T-helper 1 cell (primary cell): Measurements from ENCODE around the gene FGF18.
"Not testable (repeated sequence)": the region's sequence is repeated elsewhere in the genome, so short reads cannot be mapped to it uniquely, and the experiment has no call there.

Experiments used
- DNase-seq, 5 donors: peaks; one replicate each; pipeline ENCODE4 v3.0.0-alpha.2; 2012 to 2020

Gene FGF18

GRCh38 chr5:171400169-171400568, 19.3 kb upstream of the FGF18 start:
- no peak for DNase-seq

DNA sequence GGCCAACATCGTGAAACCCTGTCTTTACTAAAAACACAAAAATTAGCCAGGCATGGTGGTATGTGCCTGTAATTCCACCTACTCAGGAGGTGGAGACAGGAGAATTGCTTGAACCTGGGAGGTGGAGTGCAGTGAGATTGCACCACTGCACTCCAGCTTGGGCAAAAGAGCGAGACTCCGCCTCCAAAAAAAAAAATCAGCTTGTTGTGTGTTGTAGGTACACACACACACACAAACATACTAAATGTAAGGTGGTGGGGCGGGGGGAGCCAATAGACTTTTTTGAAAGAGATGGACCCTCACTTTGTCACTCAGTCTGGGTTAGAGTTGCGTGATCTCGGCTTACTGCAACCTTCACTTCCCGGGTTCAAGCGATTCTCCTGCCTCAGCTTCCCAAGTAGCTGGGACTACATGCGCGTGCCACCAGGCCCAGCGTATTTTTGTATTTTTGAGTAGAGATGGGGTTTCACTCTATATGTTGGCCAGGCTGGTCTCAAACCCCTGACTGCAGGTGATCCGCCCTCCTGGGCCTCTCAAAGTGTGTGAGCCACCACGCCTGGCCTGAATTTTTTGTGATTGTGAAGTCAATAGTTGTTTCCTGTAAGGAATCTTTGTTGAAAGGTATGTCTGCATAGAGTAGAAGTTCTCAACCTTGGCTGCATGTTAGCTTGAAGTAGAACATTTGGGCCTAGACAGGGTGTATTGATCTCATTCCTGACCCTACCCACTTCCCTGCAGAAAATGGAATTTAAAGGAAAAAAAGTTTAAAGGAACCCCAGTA, 18.1 kb upstream of the FGF18 start:
- DNase-seq = no peak

DNA sequence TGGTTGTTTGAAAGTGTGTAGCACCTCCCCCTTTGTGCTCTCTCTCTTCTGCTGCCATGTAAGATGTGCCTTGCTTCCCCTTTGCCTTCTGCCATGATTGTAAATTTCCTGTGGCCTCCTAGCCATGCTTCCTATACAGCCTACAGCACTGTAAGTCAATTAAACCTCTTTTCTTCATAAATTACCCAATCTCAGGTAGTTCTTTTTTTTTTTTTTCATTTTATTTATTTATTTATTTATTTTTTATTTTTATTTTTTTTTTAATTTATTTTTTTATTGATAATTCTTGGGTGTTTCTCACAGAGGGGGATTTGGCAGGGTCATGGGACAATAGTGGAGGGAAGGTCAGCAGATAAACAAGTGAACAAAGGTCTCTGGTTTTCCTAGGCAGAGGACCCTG, 16.7 kb upstream of the FGF18 start:
- DNase-seq = not testable (repeated sequence)

DNA sequence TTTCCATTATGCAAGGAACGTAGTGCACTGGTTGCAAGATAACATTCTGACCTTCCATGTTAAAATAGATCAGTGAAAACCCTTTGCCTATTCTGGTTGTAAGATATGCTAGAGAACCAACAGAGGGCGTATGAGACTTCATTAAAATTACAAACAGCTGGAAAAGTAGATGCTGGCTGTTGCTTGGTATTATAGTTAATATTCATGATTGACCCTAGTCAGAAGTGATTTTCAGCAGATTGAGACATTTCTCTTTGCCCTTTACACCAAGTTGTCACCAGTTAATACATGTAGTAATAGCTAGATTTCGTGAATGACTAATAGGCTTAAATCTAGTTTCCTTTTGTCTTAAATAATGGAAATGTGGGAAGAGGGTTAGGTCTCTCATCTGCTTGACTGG, 13.8 kb upstream of the FGF18 start:
- DNase-seq = no peak

DNA sequence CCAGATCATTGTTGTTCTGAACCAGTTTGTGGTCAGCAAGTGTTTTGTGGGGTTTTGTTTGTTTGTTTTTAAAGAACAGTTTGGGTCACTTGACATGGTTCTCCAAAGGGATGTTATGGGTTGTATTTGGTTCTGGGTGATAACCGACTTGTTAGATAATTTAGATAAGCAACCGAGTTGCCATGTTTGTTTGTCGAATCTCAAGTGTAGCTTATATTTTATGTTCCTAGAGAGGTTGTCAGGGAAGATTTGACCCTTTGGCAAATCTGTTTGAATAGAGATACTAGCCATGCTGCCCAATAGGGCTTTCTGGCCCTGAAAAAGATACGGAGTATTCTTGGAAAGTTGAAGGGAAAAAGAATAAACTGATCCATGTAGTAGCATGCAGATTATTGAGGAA, 12.2 kb upstream of the FGF18 start:
- no peak for DNase-seq

GRCh38 chr5:171409164-171410136, 10.0 kb upstream of the FGF18 start:
- DNase-seq = peak in 1 of 5 donors; percentile 23

DNA sequence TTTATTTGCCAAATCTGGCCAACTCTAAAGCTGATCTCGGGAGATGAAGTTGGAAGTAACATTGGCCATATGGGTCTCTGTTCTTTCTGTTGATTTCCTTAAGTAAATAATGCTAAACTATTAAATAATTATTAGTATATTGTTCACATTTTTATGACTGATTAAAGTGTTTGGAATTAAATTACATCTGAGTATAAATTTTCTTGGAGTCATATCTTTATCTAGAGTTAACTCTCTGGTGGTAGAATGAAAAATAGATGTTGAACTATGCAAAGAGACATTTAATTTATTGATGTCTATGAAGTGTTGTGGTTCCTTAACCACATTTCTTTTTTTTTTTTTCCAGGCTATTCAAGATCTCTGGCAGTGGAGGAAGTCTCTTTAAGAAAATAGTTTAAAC, 9.3 kb upstream of the FGF18 start:
- DNase-seq = no peak

DNA sequence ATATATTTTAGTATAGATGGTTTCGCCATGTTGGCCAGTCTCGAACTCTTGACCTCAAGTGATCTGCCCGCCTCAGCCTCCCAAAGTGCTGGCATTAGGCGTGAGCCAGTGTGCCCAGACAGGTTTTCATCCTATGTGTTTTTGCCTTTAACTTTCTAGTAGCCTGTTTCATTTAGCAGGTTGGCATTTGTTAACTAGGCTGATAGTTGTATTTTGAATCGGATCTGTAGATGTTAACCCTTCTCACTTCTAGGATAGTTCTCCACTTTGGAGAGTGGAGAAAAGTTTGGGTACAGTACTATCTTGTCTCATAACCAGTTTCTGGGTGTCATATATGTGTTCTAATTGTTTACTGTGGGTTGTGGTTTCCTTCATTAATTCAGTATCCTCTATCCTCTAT, 7.3 kb upstream of the FGF18 start:
- no peak for DNase-seq

- no peak for DNase-seq
Measured at GRCh38 chr5:171413153-171413910, 6.1 kb upstream of the FGF18 start.

- not testable (repeated sequence) for DNase-seq
Measured at GRCh38 chr5:171413993-171414392, 5.5 kb upstream of the FGF18 start.

GRCh38 chr5:171415115-171415730, 4.2 kb upstream of the FGF18 start:
- no peak for DNase-seq

- no peak for DNase-seq
Measured at GRCh38 chr5:171416160-171417049, 3.0 kb upstream of the FGF18 start.

GRCh38 chr5:171418316-171418981, 998 bp upstream of the FGF18 start:
- DNase-seq = peak in 3 of 5 donors; percentile 25 to 49 (median 35)

DNA sequence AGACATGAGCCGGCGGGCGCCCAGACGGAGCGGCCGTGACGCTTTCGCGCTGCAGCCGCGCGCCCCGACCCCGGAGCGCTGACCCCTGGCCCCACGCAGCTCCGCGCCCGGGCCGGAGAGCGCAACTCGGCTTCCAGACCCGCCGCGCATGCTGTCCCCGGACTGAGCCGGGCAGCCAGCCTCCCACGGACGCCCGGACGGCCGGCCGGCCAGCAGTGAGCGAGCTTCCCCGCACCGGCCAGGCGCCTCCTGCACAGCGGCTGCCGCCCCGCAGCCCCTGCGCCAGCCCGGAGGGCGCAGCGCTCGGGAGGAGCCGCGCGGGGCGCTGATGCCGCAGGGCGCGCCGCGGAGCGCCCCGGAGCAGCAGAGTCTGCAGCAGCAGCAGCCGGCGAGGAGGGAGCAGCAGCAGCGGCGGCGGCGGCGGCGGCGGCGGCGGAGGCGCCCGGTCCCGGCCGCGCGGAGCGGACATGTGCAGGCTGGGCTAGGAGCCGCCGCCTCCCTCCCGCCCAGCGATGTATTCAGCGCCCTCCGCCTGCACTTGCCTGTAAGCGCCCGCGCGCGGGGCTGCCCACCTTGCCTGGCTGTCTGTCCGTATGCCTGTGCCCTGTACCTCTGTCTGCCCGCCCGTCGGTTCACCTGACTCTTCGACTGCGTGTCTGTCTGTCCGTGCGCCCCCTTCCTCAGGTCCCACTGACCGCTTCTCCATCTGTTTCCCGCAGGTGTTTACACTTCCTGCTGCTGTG, 412 bp downstream of the FGF18 start:
- DNase-seq = peak in 2 of 5 donors; percentile 16 to 17

GRCh38 chr5:171420431-171421241, 1.2 kb downstream of the FGF18 start:
- DNase-seq = no peak

DNA sequence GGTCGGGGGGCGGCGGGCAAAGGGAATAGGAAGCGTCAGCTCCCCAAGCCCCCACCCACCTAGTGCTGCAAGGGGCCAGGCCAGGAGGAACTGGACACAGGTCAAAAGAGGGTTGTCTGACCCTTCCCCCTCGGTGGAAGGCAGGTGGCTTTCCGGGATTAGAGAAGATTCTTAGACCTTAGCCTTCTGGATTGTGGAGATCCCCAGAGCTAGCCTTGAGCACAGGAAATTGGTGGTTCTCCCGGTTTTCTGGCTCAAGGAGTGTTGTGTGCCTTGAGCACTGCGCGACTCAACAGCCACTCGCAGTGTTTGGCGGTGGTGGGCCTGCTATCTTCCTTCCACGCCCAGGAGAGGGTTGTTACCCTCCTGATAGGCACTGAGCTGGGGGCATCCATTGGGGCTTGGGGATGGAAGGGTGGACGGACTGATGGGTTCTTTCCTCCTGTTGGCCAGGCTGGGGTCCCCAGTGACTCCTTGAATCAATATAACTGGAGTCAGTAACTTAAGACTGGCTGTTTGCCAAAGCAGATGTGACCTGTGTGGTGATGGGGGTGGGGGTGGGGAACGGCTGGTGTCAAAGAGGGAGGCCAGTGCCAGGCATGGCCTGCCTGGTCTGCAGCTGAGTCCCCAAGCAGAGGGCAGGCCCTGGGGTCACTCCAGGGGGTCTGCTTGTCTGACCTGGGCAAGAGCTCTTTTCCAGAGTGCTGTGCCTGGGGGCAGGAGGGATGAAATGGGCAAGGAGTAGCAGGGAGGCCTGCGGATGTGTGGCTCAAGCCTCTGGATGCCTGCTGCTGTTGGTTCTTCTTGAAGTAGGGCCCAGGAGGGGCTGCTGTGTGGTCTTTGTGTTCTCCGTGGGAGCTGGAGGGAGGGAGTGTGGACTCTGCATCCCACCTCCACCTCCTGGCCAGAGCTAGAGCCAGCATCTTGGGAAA, 2.1 kb downstream of the FGF18 start:
- no peak for DNase-seq

DNA sequence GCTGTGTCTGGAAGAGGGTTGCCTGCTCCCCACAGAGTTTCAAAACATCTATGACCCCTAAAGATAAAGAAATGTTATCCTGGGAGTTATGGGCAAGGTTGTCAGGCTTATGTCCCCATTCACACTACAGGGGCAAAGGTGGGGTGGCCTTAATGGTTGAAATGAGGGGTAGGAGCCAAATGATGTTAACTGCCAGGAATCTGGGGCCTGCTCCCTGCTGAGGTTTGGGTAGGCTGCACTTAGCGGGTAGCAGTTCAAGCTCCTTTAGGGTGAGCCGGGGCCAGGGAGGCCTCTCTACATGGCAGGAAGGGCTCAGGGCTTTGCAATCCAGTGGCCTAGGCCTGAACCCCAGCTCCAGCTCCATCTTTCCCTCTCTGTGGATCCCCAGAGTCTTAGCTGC, 3.0 kb downstream of the FGF18 start:
- no peak for DNase-seq
